ENCODE measurements around the gene RASGEF1C. TPM values are rescaled to one million over a fixed set of nuclear protein-coding genes. Genes with fewer than 3 reads are reported as not detected.

The RASGEF1C gene
- total and polyA plus RNA-seq, 4 experiments from 2014 or later = not detected

- Histone ChIP-seq H3K9me3 (ENCODE audit: control insufficient read depth in 1 of 2, low read length in 2 of 2) (no peaks in the 10 kb centered on the region), H3K36me3 (ENCODE audit: insufficient read depth, low read length) (no peaks in the 10 kb centered on the region), H3K4me3 (ENCODE audit: low read length in 2 of 2) (no peak overlapping the region), H3K27ac (ENCODE audit: low read depth, low read length) (no peak overlapping the region), H3K27me3 (ENCODE audit: insufficient read depth, low read length) (no peaks in the 10 kb centered on the region), H3K4me1 (ENCODE audit: insufficient read depth, low read length) (no peaks in the 10 kb centered on the region)
- ChIA-PET CTCF (ENCODE audit: partially characterized antibody) (no interaction called here), POLR2A (ENCODE audit: partially characterized antibody) (no interaction called here)
- no peak overlapping the region for H3K4me3 Mint-ChIP-seq
- no peaks in the 10 kb centered on the region for H3K4me1 Mint-ChIP-seq
- no peaks in the 10 kb centered on the region for H3K36me3 Mint-ChIP-seq
- H3K27ac Mint-ChIP-seq = no peak overlapping the region
- peaks cover 0 to 11% (median 0%) of the 10 kb centered on the region in 8 donors for H3K9me3 Mint-ChIP-seq
- peaks cover 1 to 14% of the 10 kb centered on the region in 2 donors for H3K27me3 Mint-ChIP-seq
- intact Hi-C loops (cut with micrococcal nuclease) = no loop called here
- DNase-seq = no peak
Observed at GRCh38 chr5:180179442-180180420, 29.3 kb downstream of the RASGEF1C start.

DNA sequence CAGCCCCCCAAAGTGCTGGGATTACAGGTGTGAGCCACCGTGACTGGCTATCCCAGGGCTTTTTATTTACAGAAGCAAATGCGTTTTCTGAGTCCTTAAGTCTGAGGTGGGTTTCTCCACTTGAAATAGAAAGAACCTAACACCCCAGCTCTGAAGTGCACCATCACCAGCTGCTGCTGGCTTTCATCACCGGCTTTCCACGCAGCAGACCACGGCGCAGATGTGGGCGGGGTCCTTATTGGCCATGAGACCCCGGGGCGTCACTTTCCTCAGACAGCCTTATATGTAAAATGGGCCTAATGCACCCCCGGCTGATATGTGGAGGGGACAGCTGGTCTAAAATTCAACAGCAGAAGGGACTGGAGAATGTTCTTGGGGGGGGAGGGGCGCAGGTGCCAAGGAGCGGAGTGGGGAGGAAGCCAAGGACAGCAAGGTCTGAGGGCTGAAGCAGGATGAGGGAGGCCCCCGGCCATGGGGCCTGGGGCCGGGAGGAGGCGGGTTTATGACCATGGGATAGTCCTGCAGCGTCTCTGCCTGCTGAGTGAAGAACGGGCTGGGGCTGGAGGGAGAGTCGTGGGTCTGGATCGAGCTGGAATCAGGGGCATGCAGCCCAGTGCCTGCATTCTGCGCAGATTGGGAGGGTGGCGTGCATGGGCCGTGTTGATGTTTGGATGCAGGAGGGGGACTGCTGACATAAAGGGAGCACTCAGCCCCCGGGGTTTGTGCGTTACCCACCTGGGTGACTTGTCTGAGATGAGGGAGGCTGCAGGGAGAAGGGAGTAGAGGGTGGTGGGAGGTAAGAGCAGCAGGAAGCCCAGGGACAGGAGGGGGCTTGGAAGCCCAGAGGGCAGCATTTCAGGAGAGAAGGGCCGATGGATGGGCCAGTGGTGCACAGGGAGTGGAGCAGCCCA lies 30.2 kb downstream of the RASGEF1C start:
- H3K4me1 ChIP-seq (ENCODE audit: insufficient read depth, low read length) = no peaks in the 10 kb centered on the region
- Mint-ChIP-seq H3K4me1 (no peaks in the 10 kb centered on the region), H3K27ac (no peak overlapping the region), H3K36me3 (no peaks in the 10 kb centered on the region), H3K27me3 (peaks cover 1 to 14% of the 10 kb centered on the region in 2 donors), H3K4me3 (no peak overlapping the region), H3K9me3 (peaks cover 0 to 11% (median 0%) of the 10 kb centered on the region in 8 donors)
- POLR2A ChIA-PET (ENCODE audit: partially characterized antibody) = no interaction called here
- CTCF ChIA-PET (ENCODE audit: partially characterized antibody) = no interaction called here
- H3K27me3 ChIP-seq (ENCODE audit: insufficient read depth, low read length) = no peaks in the 10 kb centered on the region
- H3K27ac ChIP-seq (ENCODE audit: low read depth, low read length) = no peak overlapping the region
- DNase-seq = no peak
- no peaks in the 10 kb centered on the region for H3K36me3 ChIP-seq (ENCODE audit: insufficient read depth, low read length)
- H3K4me3 ChIP-seq (ENCODE audit: low read length in 2 of 2) = no peak overlapping the region
- intact Hi-C loops (cut with micrococcal nuclease) = no loop called here
- no peaks in the 10 kb centered on the region for H3K9me3 ChIP-seq (ENCODE audit: control insufficient read depth in 1 of 2, low read length in 2 of 2)

DNA sequence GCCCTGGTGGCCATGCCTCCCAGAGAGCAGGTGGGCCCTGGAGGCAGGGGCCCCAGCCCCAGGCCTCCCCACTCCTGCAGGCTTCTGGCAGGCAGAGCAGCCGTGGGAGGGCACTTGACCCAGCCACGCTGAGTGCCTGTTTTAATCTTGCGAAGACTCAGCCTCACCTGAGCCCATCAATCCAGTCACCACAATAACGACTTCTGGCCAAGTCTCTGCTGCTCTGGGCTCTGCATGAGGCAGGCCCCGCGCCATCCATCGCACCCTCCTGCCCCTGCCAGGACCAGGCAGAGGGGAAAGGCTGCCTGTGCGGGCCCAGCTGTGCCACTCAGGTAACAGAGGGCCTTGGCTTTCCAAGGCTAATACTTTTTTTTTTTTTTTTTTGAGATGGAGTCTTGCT lies 32.8 kb downstream of the RASGEF1C start:
- no peaks in the 10 kb centered on the region for H3K36me3 ChIP-seq (ENCODE audit: insufficient read depth, low read length)
- intact Hi-C loops (cut with micrococcal nuclease) = no loop called here
- ChIA-PET CTCF (ENCODE audit: partially characterized antibody) (no interaction called here), POLR2A (ENCODE audit: partially characterized antibody) (no interaction called here)
- no peak overlapping the region for H3K27ac ChIP-seq (ENCODE audit: low read depth, low read length)
- Mint-ChIP-seq H3K4me1 (no peaks in the 10 kb centered on the region), H3K27me3 (peaks cover 4 to 13% of the 10 kb centered on the region in 2 donors), H3K27ac (no peak overlapping the region), H3K4me3 (no peak overlapping the region), H3K9me3 (no peaks in the 10 kb centered on the region), H3K36me3 (no peaks in the 10 kb centered on the region)
- H3K27me3 ChIP-seq (ENCODE audit: insufficient read depth, low read length) = no peaks in the 10 kb centered on the region
- no peak for DNase-seq
- no peaks in the 10 kb centered on the region for H3K9me3 ChIP-seq (ENCODE audit: control insufficient read depth in 1 of 2, low read length in 2 of 2)
- no peak overlapping the region for H3K4me3 ChIP-seq (ENCODE audit: low read length in 2 of 2)
- H3K4me1 ChIP-seq (ENCODE audit: insufficient read depth, low read length) = no peaks in the 10 kb centered on the region

DNA sequence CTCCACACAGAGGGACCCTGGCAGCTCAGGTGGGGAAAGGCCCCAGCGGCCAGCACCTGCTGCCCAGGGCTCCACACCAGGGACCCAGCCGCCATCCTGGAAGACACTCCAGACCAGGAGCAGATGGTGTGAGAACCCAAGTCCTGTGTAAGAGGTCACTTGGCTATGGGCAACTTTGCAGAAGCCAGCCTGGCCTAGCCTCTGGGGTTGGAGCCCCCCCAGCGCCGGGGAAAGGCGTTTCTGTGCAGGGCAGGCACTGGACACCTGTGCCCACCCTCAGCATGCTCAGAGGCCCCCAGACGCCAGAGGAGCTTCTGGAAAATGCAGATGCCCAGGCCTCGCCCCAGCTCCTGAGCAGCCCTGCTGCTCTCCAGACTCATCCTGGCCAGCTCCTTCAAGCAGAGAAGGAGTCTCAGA lies 34.0 kb downstream of the RASGEF1C start:
- Mint-ChIP-seq H3K4me3 (no peak overlapping the region), H3K9me3 (no peaks in the 10 kb centered on the region), H3K36me3 (no peaks in the 10 kb centered on the region), H3K27me3 (peaks cover 4 to 10% of the 10 kb centered on the region in 2 donors), H3K4me1 (no peaks in the 10 kb centered on the region), H3K27ac (no peak overlapping the region)
- Histone ChIP-seq H3K4me3 (ENCODE audit: low read length in 2 of 2) (no peak overlapping the region), H3K4me1 (ENCODE audit: insufficient read depth, low read length) (no peaks in the 10 kb centered on the region), H3K27me3 (ENCODE audit: insufficient read depth, low read length) (no peaks in the 10 kb centered on the region), H3K36me3 (ENCODE audit: insufficient read depth, low read length) (no peaks in the 10 kb centered on the region), H3K9me3 (ENCODE audit: control insufficient read depth in 1 of 2, low read length in 2 of 2) (no peaks in the 10 kb centered on the region), H3K27ac (ENCODE audit: low read depth, low read length) (no peak overlapping the region)
- no peak for DNase-seq
- CTCF ChIA-PET (ENCODE audit: partially characterized antibody) = no interaction called here
- POLR2A ChIA-PET (ENCODE audit: partially characterized antibody) = no interaction called here
- intact Hi-C loops (cut with micrococcal nuclease) = no loop called here

GRCh38 chr5:180174587-180174972 lies 34.4 kb downstream of the RASGEF1C start:
- H3K4me1 Mint-ChIP-seq = no peaks in the 10 kb centered on the region
- intact Hi-C loops (cut with micrococcal nuclease) = no loop called here
- no peaks in the 10 kb centered on the region for H3K27me3 ChIP-seq (ENCODE audit: insufficient read depth, low read length)
- CTCF ChIA-PET (ENCODE audit: partially characterized antibody) = no interaction called here
- no peaks in the 10 kb centered on the region for H3K36me3 Mint-ChIP-seq
- no peak overlapping the region for H3K4me3 ChIP-seq (ENCODE audit: low read length in 2 of 2)
- DNase-seq = no peak
- POLR2A ChIA-PET (ENCODE audit: partially characterized antibody) = no interaction called here
- H3K9me3 ChIP-seq (ENCODE audit: control insufficient read depth in 1 of 2, low read length in 2 of 2) = no peaks in the 10 kb centered on the region
- H3K27ac Mint-ChIP-seq = no peak overlapping the region
- no peak overlapping the region for H3K4me3 Mint-ChIP-seq
- H3K27ac ChIP-seq (ENCODE audit: low read depth, low read length) = no peak overlapping the region
- H3K36me3 ChIP-seq (ENCODE audit: insufficient read depth, low read length) = no peaks in the 10 kb centered on the region
- H3K27me3 Mint-ChIP-seq = peaks cover 4 to 10% of the 10 kb centered on the region in 2 donors
- H3K4me1 ChIP-seq (ENCODE audit: insufficient read depth, low read length) = no peaks in the 10 kb centered on the region
- H3K9me3 Mint-ChIP-seq = no peaks in the 10 kb centered on the region

GRCh38 chr5:180173875-180174586 lies 35.0 kb downstream of the RASGEF1C start:
- Histone ChIP-seq H3K4me3 (ENCODE audit: low read length in 2 of 2) (no peak overlapping the region), H3K4me1 (ENCODE audit: insufficient read depth, low read length) (no peaks in the 10 kb centered on the region), H3K9me3 (ENCODE audit: control insufficient read depth in 1 of 2, low read length in 2 of 2) (no peaks in the 10 kb centered on the region), H3K27me3 (ENCODE audit: insufficient read depth, low read length) (no peaks in the 10 kb centered on the region), H3K27ac (ENCODE audit: low read depth, low read length) (no peak overlapping the region), H3K36me3 (ENCODE audit: insufficient read depth, low read length) (no peaks in the 10 kb centered on the region)
- CTCF ChIA-PET (ENCODE audit: partially characterized antibody) = no interaction called here
- H3K27ac Mint-ChIP-seq = no peak overlapping the region
- H3K4me3 Mint-ChIP-seq = no peak overlapping the region
- intact Hi-C loops (cut with micrococcal nuclease) = no loop called here
- no peak for DNase-seq
- peaks cover 4 to 8% of the 10 kb centered on the region in 2 donors for H3K27me3 Mint-ChIP-seq
- POLR2A ChIA-PET (ENCODE audit: partially characterized antibody) = no interaction called here
- no peaks in the 10 kb centered on the region for H3K36me3 Mint-ChIP-seq
- H3K4me1 Mint-ChIP-seq = no peaks in the 10 kb centered on the region
- no peaks in the 10 kb centered on the region for H3K9me3 Mint-ChIP-seq

- Mint-ChIP-seq H3K27me3 (peaks cover 4 to 8% of the 10 kb centered on the region in 2 donors), H3K9me3 (no peaks in the 10 kb centered on the region), H3K27ac (no peak overlapping the region), H3K4me3 (no peak overlapping the region), H3K4me1 (no peaks in the 10 kb centered on the region), H3K36me3 (no peaks in the 10 kb centered on the region)
- CTCF ChIA-PET (ENCODE audit: partially characterized antibody) = no interaction called here
- no peaks in the 10 kb centered on the region for H3K36me3 ChIP-seq (ENCODE audit: insufficient read depth, low read length)
- H3K27me3 ChIP-seq (ENCODE audit: insufficient read depth, low read length) = no peaks in the 10 kb centered on the region
- POLR2A ChIA-PET (ENCODE audit: partially characterized antibody) = no interaction called here
- intact Hi-C loops (cut with micrococcal nuclease) = no loop called here
- no peak overlapping the region for H3K4me3 ChIP-seq (ENCODE audit: low read length in 2 of 2)
- DNase-seq = no peak
- H3K4me1 ChIP-seq (ENCODE audit: insufficient read depth, low read length) = no peaks in the 10 kb centered on the region
- H3K9me3 ChIP-seq (ENCODE audit: control insufficient read depth in 1 of 2, low read length in 2 of 2) = no peaks in the 10 kb centered on the region
- H3K27ac ChIP-seq (ENCODE audit: low read depth, low read length) = no peak overlapping the region
Observed at GRCh38 chr5:180173198-180173544, 35.8 kb downstream of the RASGEF1C start.
